ENCODE results near the gene SMARCB1. TPM values are rescaled to one million over a fixed set of nuclear protein-coding genes. Genes with fewer than 3 reads are reported as not detected.

The SMARCB1 gene
- total RNA-seq, 2 donors from 2014 or later, result 51.4 to 70.1 TPM

- Mint-ChIP-seq H3K27me3 (no peaks in the 10 kb centered on the region), H3K4me3 (no peak overlapping the region), H3K36me3 (ENCODE audit: low read depth) (peaks cover 90% of the 10 kb centered on the region), H3K4me1 (peaks cover 4% of the 10 kb centered on the region), H3K9me3 (no peaks in the 10 kb centered on the region), H3K27ac (no peak overlapping the region)
- no peak for ATAC-seq (replicated peaks)
Measured at GRCh38 chr22:23800297-23801237, 13.8 kb downstream of the SMARCB1 start.

- no peaks in the 10 kb centered on the region for H3K27me3 Mint-ChIP-seq
- peaks cover 90% of the 10 kb centered on the region for H3K36me3 Mint-ChIP-seq (ENCODE audit: low read depth)
- ATAC-seq (replicated peaks), result no peak
- H3K9me3 Mint-ChIP-seq, result no peaks in the 10 kb centered on the region
- peak overlapping the region; percentile 46 for H3K27ac Mint-ChIP-seq
- H3K4me1 Mint-ChIP-seq, result peaks cover 4% of the 10 kb centered on the region
- no peak overlapping the region for H3K4me3 Mint-ChIP-seq
Measured at GRCh38 chr22:23801238-23801821, 14.6 kb downstream of the SMARCB1 start.

DNA sequence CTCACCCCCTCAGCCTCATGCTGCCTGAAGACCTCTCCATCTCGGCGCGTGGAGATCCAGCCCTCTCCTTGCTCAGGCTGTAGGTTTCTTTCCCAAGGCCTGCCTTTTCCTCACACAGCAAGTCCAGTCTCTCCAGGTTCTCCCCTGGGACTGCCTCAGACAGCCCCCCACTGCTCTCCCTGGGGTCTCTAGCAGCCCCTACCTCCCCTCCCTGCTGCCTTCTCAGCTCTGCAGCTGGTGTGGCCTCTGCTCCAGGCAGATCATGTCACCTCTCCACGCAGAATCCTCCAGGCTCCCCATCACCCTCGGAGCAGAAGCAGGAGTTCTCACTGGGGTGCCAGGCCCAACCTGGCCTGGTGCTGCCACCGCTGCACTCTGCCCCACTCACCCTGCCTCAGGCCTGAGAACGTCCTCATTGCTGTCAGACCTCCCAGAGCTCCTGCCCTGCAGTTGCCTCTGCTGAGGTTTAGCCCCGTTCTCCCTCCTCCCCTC, 15.2 kb downstream of the SMARCB1 start:
- H3K4me1 Mint-ChIP-seq, result peaks cover 4% of the 10 kb centered on the region
- no peak for ATAC-seq (replicated peaks)
- peaks cover 91% of the 10 kb centered on the region for H3K36me3 Mint-ChIP-seq (ENCODE audit: low read depth)
- H3K27me3 Mint-ChIP-seq, result no peaks in the 10 kb centered on the region
- H3K9me3 Mint-ChIP-seq, result no peaks in the 10 kb centered on the region
- peak overlapping the region; percentile 46 for H3K27ac Mint-ChIP-seq
- no peak overlapping the region for H3K4me3 Mint-ChIP-seq

DNA sequence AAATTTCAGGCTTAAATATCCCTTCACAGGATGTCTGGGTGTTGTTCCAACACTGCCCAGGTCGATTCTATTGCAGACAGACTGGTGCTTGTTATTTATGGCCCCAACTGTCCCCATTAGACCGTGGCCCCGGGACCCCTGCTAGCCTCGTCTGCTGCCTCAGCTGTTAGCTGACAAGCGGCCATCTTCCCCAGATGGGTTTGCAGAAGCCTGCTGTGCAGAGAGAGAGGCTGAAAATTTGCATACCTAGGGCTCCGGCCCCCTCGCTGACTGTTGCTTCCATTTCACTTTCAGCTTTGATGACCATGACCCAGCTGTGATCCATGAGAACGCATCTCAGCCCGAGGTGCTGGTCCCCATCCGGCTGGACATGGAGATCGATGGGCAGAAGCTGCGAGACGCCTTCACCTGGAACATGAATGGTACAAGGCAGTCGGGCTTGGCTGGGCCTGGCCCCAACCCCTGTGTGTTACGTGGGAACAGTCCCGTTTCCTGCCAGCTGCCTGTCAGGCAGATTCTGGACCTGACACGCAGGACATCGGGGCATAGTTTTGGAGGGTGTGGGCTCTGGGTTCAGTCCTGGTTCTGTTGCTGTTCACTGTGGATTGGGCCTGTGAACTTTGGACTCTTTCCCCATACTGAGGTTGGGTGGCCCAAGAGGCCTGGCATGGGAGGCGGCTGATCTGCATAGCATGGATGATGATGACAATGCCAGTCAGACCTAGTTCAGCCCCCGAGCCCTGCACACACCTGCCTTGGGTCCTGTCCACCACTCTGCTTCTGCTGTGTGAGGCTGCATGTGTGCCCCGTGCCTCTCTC, 16.4 kb downstream of the SMARCB1 start:
- no peaks in the 10 kb centered on the region for H3K27me3 Mint-ChIP-seq
- no peaks in the 10 kb centered on the region for H3K9me3 Mint-ChIP-seq
- H3K4me1 Mint-ChIP-seq, result peaks cover 4% of the 10 kb centered on the region
- no peak overlapping the region for H3K4me3 Mint-ChIP-seq
- ATAC-seq (replicated peaks), result no peak
- H3K36me3 Mint-ChIP-seq (ENCODE audit: low read depth), result peaks cover 92% of the 10 kb centered on the region
- peak overlapping the region; percentile 46 for H3K27ac Mint-ChIP-seq

DNA sequence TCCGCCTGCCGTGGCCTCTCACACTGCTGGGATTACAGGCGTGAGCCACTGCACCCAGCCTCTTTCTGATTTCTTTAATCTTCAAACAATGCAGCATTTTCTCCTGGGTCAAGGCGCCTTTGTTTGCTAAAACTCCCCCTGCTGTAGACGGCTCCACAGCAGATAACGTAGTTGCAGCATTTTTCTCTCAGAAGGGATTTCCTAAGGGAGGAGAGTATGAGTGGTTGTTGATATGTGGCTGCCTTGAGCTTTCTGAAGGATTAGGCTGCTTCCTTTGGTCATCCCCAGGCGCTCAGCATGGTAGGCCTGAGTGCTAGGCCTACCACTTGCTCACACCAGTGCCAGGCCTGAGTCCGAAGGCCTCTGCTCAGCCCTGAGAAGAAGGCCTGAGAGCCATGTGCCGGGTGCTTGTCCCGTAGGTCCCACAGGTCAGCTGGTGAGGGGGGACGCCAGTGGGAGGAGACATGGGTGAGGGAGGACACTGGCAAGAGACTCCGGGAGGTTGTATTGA, 18.1 kb downstream of the SMARCB1 start:
- Mint-ChIP-seq H3K9me3 (no peaks in the 10 kb centered on the region), H3K4me1 (peaks cover 4% of the 10 kb centered on the region), H3K27ac (no peak overlapping the region), H3K4me3 (no peak overlapping the region), H3K27me3 (no peaks in the 10 kb centered on the region), H3K36me3 (ENCODE audit: low read depth) (peaks cover 81% of the 10 kb centered on the region)
- ATAC-seq (replicated peaks), result no peak

DNA sequence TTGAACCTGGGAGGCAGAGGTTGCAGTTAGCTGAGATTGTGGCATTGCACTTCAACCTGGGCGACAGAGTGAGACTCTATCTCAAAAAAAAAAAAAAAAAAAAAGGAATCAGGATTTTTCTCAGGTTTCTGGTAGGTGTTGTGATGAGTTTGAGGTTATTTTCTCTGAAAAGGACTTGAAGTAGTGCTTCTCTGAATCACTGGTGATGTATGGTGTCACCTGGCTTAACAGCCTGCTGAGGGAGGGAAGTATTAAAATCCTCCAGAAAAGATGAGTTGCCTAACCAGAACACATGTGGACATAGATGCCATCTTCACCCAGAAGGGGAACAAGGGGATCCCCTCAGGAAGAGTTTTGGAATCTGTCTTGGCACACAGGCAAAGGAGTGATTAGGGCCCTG, 20.1 kb downstream of the SMARCB1 start:
- no peaks in the 10 kb centered on the region for H3K9me3 Mint-ChIP-seq
- H3K27ac Mint-ChIP-seq, result no peak overlapping the region
- H3K27me3 Mint-ChIP-seq, result no peaks in the 10 kb centered on the region
- peaks cover 81% of the 10 kb centered on the region for H3K36me3 Mint-ChIP-seq (ENCODE audit: low read depth)
- no peak overlapping the region for H3K4me3 Mint-ChIP-seq
- peaks cover 4% of the 10 kb centered on the region for H3K4me1 Mint-ChIP-seq
- no peak for ATAC-seq (replicated peaks)

GRCh38 chr22:23812378-23812777, 25.6 kb downstream of the SMARCB1 start:
- no peak for ATAC-seq (replicated peaks)
- H3K27me3 Mint-ChIP-seq, result no peaks in the 10 kb centered on the region
- peaks cover 67% of the 10 kb centered on the region for H3K36me3 Mint-ChIP-seq (ENCODE audit: low read depth)

DNA sequence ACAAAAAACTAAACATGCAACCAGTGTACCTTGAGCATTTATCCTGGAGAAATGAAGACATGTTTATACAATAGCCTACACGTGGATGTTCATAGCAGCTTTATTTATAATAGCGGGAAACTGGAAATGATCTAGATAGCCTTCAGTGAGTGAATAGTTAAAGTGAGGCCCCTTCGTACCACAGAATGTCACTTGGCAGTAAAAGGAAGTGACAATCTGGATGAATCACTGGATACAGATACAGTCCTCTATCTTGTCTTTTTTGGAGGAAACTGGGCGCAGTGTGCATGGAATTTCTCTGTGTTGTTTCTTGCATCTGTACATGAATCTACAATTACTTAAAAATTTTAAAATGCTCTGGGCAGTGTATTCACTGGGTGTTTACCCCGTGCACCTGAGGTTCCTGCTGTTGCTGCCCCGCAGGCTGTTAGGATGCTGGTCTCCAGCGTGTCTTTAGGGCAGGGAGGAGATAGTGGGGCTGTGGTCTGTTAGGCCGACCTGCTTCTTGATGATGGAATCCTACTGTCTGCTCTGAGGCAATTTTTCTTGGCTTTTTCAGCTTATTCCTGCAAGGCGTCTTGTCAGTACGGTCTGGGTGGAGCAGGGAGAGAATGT, 28.9 kb downstream of the SMARCB1 start:
- no peak for ATAC-seq (replicated peaks)
- peaks cover 4% of the 10 kb centered on the region for H3K4me1 Mint-ChIP-seq
- no peak overlapping the region for H3K4me3 Mint-ChIP-seq
- H3K27ac Mint-ChIP-seq, result no peak overlapping the region
- peaks cover 85% of the 10 kb centered on the region for H3K36me3 Mint-ChIP-seq (ENCODE audit: low read depth)
- H3K27me3 Mint-ChIP-seq, result no peaks in the 10 kb centered on the region
- no peaks in the 10 kb centered on the region for H3K9me3 Mint-ChIP-seq

More at GRCh38 chr22:23812378-23812777, 25.6 kb downstream of the SMARCB1 start:
- H3K4me3 Mint-ChIP-seq, result no peak overlapping the region
- no peaks in the 10 kb centered on the region for H3K9me3 Mint-ChIP-seq
- H3K4me1 Mint-ChIP-seq, result no peaks in the 10 kb centered on the region
- no peak overlapping the region for H3K27ac Mint-ChIP-seq

DNA sequence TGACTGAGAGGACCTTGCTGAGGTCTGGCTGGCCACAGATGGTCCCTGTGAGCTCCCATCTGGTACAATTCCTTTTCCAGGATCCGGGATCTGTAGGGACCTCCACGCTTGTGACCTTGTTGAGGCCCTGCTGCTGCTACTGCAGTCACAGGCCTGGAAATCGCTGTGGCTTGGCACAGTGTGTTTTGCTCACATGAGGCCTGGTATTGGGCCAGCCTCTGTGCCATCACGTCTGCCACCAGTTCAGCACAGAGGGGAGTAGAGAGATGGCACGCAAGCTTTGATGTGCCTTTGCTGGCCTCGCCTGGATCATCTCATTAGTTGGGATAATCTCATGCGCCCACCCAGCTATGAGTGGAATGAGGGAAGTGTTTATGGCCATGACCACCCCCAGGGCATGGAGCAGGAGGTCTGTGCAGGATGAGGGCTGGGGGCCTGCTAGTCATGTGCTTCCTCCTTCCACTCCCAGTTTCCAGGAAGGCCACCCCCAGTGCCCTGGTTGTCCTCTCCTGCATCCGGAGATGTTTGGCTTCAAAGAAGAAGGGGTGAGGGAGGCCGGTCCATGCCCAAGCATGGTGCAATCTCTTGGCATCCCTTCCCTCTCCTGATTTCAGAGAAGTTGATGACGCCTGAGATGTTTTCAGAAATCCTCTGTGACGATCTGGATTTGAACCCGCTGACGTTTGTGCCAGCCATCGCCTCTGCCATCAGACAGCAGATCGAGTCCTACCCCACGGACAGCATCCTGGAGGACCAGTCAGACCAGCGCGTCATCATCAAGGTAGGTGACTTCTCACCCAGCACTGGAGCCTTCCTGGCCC, 29.6 kb downstream of the SMARCB1 start:
- no peaks in the 10 kb centered on the region for H3K27me3 Mint-ChIP-seq
- no peaks in the 10 kb centered on the region for H3K9me3 Mint-ChIP-seq
- H3K4me1 Mint-ChIP-seq, result peaks cover 6% of the 10 kb centered on the region
- no peak overlapping the region for H3K27ac Mint-ChIP-seq
- no peak for ATAC-seq (replicated peaks)
- H3K36me3 Mint-ChIP-seq (ENCODE audit: low read depth), result peaks cover 85% of the 10 kb centered on the region
- H3K4me3 Mint-ChIP-seq, result no peak overlapping the region

GRCh38 chr22:23817146-23817545, 30.4 kb downstream of the SMARCB1 start:
- H3K4me3 Mint-ChIP-seq, result no peak overlapping the region
- H3K9me3 Mint-ChIP-seq, result no peaks in the 10 kb centered on the region
- no peaks in the 10 kb centered on the region for H3K27me3 Mint-ChIP-seq
- ATAC-seq (replicated peaks), result no peak
- peaks cover 6% of the 10 kb centered on the region for H3K4me1 Mint-ChIP-seq
- peak overlapping the region; percentile 24 for H3K27ac Mint-ChIP-seq
- H3K36me3 Mint-ChIP-seq (ENCODE audit: low read depth), result peaks cover 88% of the 10 kb centered on the region

- Mint-ChIP-seq H3K4me1 (peaks cover 6% of the 10 kb centered on the region), H3K9me3 (no peaks in the 10 kb centered on the region), H3K27me3 (no peaks in the 10 kb centered on the region), H3K27ac (no peak overlapping the region), H3K4me3 (no peak overlapping the region), H3K36me3 (ENCODE audit: low read depth) (peaks cover 88% of the 10 kb centered on the region)
- ATAC-seq (replicated peaks), result no peak
Measured at GRCh38 chr22:23818541-23818940, 31.8 kb downstream of the SMARCB1 start.

DNA sequence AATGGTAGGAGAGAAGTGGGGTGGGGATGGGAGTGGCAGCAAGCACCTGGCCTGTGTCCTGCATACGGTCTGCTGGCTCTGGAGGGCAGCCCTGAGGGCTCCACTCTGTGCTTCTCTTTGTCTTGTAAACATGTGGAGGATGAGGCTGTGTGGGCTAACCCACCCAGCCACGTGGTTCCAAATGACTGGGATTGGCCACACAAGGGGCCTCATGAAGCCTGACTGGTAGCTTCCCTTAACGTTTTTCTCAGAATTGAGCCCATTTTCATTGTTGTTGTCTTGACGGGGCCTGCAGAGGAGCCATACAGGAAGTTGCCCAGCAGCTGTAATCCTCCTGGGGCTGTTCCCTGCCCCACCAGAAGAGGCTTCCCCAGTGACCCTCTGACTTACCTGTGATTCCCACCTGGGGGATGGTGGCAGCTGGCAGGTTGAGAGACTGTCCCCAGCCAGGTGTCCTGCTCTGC, 34.0 kb downstream of the SMARCB1 start:
- no peaks in the 10 kb centered on the region for H3K27me3 Mint-ChIP-seq
- H3K36me3 Mint-ChIP-seq (ENCODE audit: low read depth), result peaks cover 97% of the 10 kb centered on the region
- peak; percentile 86 for ATAC-seq (replicated peaks)

GRCh38 chr22:23822101-23822671, 35.4 kb downstream of the SMARCB1 start:
- Mint-ChIP-seq H3K27me3 (no peaks in the 10 kb centered on the region), H3K9me3 (no peaks in the 10 kb centered on the region), H3K4me3 (no peak overlapping the region), H3K36me3 (ENCODE audit: low read depth) (peaks cover 92% of the 10 kb centered on the region), H3K4me1 (peaks cover 6% of the 10 kb centered on the region), H3K27ac (peak overlapping the region; percentile 92)
- no peak for ATAC-seq (replicated peaks)

More for the DNA sequence above, 34.0 kb downstream of the SMARCB1 start:
- peak overlapping the region; percentile 31 for H3K4me3 Mint-ChIP-seq
- peaks cover 6% of the 10 kb centered on the region for H3K4me1 Mint-ChIP-seq
- H3K9me3 Mint-ChIP-seq, result no peaks in the 10 kb centered on the region
- H3K27ac Mint-ChIP-seq, result peak overlapping the region; percentile 92

Data from activated T-helper 17 cell treated with anti-CD3 and anti-CD28 coated beads, Interleukin-2, amount 50 U/mL, for 72 hours (primary cell).